Measurements from ENCODE around the gene CCDC51.
"Not testable (repeated sequence)": the region's sequence is repeated elsewhere in the genome, so short reads cannot be mapped to it uniquely, and the experiment has no call there.

Gene CCDC51

GRCh38 chr3:48439820-48440589, at the start of gene CCDC51, which contains the start of gene TMA7:
Gene CCDC51 (minus strand): TSS chr3:48440119. CDS start chr3:48435128, 4,991 bp downstream.
Gene TMA7 (plus strand): TSS chr3:48440257. CDS start chr3:48440297, 40 bp downstream.
- DNase-seq (ENCODE audit: low read depth) = peak; percentile 92

GRCh38 chr3:48486952-48487351, 47.0 kb upstream of the CCDC51 start:
- no peak for DNase-seq (ENCODE audit: low read depth)

GRCh38 chr3:48482822-48483221, 42.9 kb upstream of the CCDC51 start:
- DNase-seq (ENCODE audit: low read depth) = not testable (repeated sequence)

DNA sequence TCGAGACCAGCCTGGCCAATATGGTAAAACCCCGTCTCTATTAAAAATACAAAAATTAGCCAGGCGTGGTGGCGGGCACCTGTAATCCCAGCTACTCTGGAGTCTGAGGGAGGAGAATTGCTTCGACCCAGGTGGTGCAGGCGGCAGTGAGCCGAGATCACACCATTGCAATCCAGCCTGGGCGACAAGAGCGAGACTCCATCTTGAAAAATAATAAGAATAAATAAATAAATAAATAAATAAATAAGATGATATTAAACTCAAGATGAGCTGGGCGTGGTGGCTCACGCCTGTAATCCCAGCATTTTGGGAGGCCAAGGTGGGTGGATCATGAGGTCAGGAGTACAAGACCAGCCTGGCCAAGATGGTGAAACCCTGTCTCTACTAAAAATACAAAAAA, 41.0 kb upstream of the CCDC51 start:
- not testable (repeated sequence) for DNase-seq (ENCODE audit: low read depth)

DNA sequence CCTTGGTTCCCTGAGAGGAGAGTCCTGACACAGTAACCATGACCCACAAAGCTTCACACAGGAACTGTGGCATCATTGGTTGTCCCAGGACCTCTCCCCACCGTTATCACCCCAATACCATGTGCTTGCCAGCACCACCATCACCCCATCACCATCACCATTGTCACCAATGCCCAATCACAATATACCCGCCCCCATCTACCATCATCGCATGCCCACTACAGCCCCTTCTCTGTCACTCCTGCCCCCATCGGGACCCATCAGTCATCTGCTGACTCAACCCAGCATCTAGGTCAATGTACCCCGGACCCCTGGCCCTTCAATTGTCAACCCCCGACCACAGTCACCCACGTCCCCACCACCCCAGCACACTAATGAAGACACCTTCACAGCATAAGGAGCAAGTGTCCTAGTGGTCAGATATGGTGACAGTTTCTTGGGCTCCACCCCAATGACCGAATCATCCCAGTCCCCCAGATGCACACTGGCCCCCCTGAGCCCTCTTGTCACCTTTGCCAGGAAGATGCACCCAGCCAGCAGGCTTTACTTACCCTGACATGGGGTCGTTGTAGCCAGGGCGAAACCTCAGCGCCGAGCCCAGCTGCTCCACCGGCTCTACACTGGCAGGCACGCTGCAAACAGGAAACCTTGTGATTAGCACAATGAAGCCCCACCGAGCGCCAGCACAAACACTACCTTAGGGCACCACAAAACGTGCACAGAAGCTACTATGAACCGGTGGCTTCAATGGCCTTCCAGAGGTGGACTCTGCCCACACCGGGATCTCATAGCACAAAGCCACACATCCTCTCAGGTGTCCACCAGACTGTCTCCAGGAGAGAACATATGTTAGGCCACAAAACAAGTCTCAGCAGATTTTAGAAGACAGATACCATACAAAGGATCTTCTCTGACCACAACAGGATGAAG, 39.0 kb upstream of the CCDC51 start:
- no peak for DNase-seq (ENCODE audit: low read depth)

DNA sequence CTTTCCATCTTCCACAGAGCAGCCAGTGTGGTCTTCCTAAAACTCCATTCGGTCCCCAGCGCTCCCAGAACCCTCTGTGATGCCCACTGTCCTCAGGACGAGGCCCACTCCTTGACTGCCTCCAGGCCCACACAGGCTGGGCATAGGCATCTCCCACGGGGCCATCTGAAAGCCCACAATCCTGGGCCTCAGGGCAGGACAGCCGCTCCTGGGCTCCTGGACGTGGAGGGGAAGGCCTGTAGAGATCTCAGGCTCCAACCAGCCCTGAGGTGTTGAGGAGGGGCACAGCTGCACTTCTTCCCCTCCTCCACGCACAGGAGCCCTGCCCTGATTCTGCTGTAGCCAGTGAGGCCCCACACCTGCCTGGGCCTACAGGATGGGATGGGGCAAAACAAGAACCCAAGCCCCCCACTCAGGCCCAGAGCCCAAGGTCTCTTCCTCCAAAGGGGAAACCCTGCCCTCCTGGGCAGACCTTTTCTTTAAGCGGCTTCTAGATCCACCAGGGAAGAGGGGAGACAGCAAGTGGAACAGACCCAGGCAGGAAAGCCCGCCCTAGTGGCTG, 38.1 kb upstream of the CCDC51 start:
- no peak for DNase-seq (ENCODE audit: low read depth)

- no peak for DNase-seq (ENCODE audit: low read depth)
These were observed 36.6 kb upstream of the CCDC51 start for GRCh38 chr3:48476426-48477053.

DNA sequence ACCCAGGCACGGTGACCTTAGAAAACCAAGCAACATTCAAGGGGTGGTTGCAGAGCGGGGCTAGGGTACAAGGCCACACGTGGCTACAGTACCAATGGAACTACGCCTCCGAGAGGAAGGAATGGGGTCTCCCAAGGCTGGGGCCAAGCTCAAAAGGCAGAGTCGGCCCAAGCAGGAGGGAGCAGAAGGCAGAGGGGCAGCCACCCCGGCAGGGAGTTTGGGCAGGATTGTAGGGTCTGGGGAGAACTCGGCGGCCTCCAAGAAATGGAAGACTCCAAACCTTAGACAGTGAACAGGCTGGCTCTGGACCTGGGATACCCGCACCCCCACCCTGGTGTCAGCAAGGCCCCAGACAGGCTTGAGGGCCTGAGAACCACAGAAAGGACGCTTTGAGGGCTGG, 35.3 kb upstream of the CCDC51 start:
- no peak for DNase-seq (ENCODE audit: low read depth)

- DNase-seq (ENCODE audit: low read depth) = no peak
These were observed 34.7 kb upstream of the CCDC51 start for GRCh38 chr3:48474619-48475018.

DNA sequence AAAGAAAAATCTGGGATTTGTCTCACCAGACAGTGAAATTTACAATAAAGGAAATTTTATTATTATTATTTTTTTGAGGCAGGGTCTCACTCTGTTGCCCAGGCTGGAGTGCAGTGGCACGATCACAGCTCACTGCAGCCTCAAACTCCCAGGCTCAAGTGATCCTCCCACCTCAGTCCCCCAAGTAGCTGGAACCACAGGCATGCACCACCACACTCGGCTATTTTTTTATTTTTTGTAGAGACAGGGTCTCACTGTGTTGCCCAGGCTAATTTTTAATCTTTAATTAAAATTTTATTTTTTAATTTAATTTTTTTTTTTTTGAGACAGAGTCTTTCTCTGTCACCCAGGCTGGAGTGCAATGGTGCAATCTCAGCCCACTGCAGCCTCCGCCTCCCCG, 34.1 kb upstream of the CCDC51 start:
- not testable (repeated sequence) for DNase-seq (ENCODE audit: low read depth)

DNA sequence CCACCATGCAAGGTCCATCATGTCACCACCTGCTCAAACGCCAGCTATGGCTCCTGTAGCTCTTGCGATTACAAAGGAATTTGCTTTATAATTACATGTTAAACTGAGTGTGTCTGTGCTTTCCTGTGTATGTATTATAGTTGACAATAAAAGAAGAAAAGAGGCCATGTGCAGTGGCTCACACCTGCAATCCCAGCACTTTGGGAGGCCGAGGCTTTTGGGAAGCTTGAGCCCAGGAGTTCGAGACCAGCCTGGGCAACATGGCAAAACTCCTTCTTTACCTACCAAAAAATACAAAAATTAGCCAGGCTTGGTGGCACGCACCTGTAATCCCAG, 33.7 kb upstream of the CCDC51 start:
- DNase-seq (ENCODE audit: low read depth) = no peak

DNA sequence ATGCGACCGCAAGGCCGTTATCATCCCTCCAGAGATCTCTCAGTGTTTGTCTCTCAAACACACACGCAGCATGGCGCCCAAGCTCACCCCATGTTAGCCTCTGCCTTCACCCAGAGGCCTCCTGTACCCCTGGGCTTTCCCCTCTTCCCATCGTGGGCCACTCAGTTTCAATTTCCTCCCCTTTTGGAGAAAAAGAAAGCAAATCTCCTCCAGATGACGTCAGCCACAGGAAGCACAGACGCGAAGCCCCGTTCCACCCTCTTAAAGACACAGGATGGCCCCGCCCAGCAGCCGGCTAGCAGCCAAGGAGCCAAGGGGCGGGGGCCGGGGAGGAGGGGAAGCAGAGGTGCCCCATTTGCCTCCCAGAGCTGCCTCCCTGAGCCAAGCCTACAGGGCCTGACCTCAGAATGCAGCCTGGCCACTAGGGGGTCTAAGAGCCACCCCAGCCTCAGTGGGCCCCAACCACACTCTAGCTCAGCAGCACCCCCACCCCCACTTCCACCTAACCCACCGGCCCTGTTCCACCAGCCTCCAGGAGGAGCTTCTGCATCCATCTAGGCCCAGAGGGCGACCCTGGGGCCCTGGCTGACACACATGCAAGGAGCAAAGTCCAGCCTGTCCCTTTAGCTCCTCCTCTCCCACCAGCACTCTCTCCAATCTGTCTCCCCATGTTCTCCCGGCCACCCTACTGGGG, 33.2 kb upstream of the CCDC51 start:
- DNase-seq (ENCODE audit: low read depth) = peak; percentile 88

GRCh38 chr3:48472673-48472922, 32.7 kb upstream of the CCDC51 start:
- DNase-seq (ENCODE audit: low read depth) = no peak

GRCh38 chr3:48470286-48470685, 30.4 kb upstream of the CCDC51 start:
- DNase-seq (ENCODE audit: low read depth) = no peak

DNA sequence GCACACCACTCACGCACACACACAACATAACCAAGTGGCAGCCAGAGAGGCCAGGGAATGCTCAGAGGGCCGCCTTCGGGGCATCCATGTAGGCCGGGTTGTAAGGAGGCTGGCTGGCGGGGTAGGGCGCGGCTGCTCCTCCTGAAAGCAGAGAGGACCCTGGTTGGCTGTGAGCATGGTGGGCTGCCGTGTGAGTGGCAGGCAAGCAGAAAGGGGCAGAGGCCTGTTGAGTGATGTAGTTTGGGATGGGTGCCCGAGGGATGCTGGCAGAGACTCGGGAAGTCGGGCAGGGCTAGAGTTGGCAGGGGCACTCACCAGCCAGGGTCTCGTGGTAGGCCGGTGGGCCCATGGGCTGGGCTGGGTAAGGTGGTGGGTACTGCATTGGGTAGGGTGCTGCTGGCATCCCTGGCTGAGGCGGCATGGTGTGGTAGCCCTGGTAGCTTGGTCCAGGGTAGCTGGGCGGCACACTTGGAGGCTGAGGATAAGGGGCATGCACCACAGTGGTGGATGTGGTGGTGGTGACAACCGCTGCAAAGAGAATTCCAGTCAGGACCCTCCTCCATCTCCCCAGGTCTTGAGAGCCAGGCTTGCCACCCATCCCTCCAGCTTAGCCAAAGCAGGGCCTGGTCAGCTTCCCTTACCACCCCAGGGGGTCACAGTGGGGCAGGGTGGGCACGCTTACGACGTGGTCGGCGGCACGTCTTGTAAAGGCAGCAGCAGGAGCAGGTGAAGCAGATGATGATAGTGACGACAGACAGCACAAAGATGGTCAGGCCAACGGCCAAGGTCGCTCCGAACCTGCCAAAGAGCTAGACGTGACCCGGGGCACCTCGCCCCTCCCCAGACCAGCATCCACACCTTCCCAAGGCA, 29.4 kb upstream of the CCDC51 start:
- no peak for DNase-seq (ENCODE audit: low read depth)

GRCh38 chr3:48468329-48468731, 28.4 kb upstream of the CCDC51 start:
- DNase-seq (ENCODE audit: low read depth) = no peak

- DNase-seq (ENCODE audit: low read depth) = no peak
These were observed 27.8 kb upstream of the CCDC51 start for GRCh38 chr3:48467473-48468267.

DNA sequence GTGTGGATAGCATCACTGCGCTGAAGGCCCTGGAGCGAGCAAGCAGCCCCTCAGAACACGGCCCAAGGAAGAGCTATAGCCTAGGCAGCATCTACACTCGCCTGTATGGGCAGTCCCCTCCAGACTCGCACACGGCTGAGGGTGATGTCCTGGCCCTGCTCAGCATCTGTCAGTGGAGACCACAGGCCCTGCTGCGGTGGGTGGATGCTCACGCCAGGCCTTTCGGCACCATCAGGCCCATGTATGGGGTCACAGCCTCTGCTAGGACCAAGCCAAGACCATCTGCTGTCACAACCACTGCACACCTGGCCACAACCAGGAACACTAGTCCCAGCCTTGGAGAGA, 27.2 kb upstream of the CCDC51 start:
- no peak for DNase-seq (ENCODE audit: low read depth)

DNA sequence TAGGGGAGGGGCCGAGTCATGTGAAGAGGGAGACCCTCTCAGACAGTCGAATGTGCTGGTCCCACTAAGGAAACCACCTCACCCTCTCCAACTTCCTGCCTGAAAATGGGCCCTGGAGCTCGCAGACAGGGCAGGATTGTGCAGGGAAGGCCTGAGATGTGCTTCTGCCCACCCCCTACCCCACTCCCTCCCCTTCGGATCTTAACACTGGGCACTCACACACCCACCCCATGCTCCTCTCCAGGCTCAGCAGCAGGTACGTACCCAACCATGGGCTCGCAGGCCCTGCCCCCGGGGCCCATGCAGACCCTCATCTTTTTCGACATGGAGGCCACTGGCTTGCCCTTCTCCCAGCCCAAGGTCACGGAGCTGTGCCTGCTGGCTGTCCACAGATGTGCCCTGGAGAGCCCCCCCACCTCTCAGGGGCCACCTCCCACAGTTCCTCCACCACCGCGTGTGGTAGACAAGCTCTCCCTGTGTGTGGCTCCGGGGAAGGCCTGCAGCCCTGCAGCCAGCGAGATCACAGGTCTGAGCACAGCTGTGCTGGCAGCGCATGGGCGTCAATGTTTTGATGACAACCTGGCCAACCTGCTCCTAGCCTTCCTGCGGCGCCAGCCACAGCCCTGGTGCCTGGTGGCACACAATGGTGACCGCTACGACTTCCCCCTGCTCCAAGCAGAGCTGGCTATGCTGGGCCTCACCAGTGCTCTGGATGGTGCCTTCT, 26.6 kb upstream of the CCDC51 start:
- no peak for DNase-seq (ENCODE audit: low read depth)
